Natural killer cell treated with Interleukin-12 subunit alpha and Interleukin-12 subunit beta and Interleukin-15 and Interleukin-18, amount 100 ng/mL, for 72 hours (primary cell): ENCODE data around the gene PLAC1. TPM values are rescaled to one million over a fixed set of nuclear protein-coding genes. Genes with fewer than 3 reads are reported as not detected.

Experiments used
- ATAC-seq, 2 donors: fragments of 150-1000 bp; cut with Tn5 transposase in 1 of 2; sonication (Bioruptor Pico), chemical (Tn5 transposase) in 1 of 2; 2 replicates each; pipeline ENCODE4 v1.10.0; 2021
- DNase-seq: peaks from one replicate; pipeline ENCODE4 v3.0.0; 2022; ENCODE audit warnings: low spot score
- H3K27ac Mint-ChIP-seq, 2 donors: 1 replicate in 1 of 2; 2 replicates in 1 of 2; pipeline ENCODE4 v1.8.0; 2022; ENCODE audit warnings: mixed read lengths in 2 of 2, mild to moderate bottlenecking in 1 of 2, moderate library complexity in 1 of 2
- H3K27me3 Mint-ChIP-seq, 2 donors: 1 replicate in 1 of 2; 2 replicates in 1 of 2; pipeline ENCODE4 v1.8.0; 2022; ENCODE audit warnings: mixed read lengths in 2 of 2
- H3K36me3 Mint-ChIP-seq: one replicate; pipeline ENCODE4 v1.8.0; 2022; ENCODE audit warnings: mixed read lengths
- H3K4me1 Mint-ChIP-seq, 2 donors: 1 replicate in 1 of 2; 2 replicates in 1 of 2; pipeline ENCODE4 v1.8.0; 2022; ENCODE audit warnings: low read depth in 2 of 2, mixed read lengths in 2 of 2, mild to moderate bottlenecking in 1 of 2
- H3K4me3 Mint-ChIP-seq: one replicate; pipeline ENCODE4 v1.8.0; 2022; ENCODE audit warnings: mixed read lengths
- H3K9me3 Mint-ChIP-seq: 2 replicates; pipeline ENCODE4 v1.8.0; 2022; ENCODE audit warnings: mixed read lengths
- total RNA-seq, 2 donors: library from RNA; stranded (reverse); gene quantifications; one replicate each; pipeline ENCODE4 v1.2.3, GENCODE V29; 2022

Gene PLAC1
- total RNA-seq, 2 donors from 2014 or later = not detected

DNA sequence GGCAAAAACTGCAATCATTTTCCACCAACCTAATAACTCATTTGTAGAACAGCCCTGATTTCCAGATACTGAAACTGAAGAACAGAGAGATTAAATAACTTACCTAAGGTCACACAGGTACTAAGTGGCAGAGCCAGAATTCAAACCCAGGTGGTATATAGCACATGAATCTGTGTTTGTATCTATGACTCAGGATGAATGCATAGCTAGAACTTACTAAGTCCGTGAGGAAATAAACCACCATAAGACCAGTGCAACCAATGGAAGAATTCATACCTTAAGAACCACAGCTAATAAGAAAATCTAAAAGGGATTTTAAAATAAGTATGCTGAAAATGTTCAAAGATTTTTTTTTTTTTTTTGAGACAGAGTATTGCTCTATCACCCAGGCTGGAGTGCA lies 1.5 kb upstream of the PLAC1 start:
- no peak for ATAC-seq
- Mint-ChIP-seq H3K9me3 (no peaks in the 10 kb centered on the region), H3K27ac (no peak overlapping the region), H3K27me3 (peaks cover 26 to 32% of the 10 kb centered on the region in 2 donors), H3K4me1 (no peaks in the 10 kb centered on the region), H3K4me3 (no peak overlapping the region), H3K36me3 (no peaks in the 10 kb centered on the region)
- no peak for DNase-seq

DNA sequence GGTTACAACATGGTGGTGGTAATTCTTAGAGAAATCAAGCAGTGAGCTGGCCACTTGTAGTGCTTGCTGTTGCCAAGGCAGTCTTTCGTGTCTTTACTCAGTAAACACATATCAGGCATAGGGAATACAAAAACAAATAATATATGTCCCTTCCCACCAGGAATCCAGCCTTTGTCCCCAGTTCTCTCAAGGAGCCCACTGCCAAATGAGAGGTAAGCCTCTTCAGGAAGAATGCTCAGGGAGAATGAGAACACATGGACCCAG lies 421 bp upstream of the PLAC1 start:
- Mint-ChIP-seq H3K4me1 (no peaks in the 10 kb centered on the region), H3K36me3 (no peaks in the 10 kb centered on the region), H3K27ac (no peak overlapping the region), H3K4me3 (no peak overlapping the region), H3K27me3 (peaks cover 26 to 32% of the 10 kb centered on the region in 2 donors), H3K9me3 (no peaks in the 10 kb centered on the region)
- DNase-seq = no peak
- no peak for ATAC-seq

DNA sequence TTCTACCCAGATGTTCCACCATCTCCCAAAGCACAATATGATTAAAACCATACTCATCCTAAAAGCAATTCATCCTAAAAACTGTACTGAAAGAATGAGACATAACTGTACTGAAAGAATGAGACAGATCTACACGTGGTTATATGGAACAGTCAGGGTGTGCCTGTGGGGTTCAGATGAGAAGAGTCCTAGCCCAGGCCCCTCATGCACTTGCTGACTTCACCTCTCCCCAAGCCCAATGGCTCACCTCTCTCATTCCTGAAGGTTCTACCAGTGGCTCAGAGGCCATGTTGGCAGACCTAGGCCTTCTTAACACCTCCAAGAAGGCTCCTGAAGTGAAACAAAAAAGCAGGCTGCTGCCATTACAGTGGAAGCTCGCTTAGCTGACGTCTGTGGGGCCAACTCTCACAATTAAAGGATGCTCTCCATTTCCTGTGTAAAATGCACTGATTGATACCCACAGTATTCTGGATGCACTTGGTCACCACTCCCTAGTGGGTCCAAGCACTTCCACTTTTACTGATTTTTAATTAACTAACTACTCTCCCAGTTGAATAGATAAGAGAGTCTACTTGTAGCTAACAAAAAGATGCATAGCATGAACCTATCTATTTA lies 3.8 kb downstream of the PLAC1 start:
- no peaks in the 10 kb centered on the region for H3K9me3 Mint-ChIP-seq
- no peak overlapping the region for H3K27ac Mint-ChIP-seq
- H3K27me3 Mint-ChIP-seq = peaks cover 16 to 19% of the 10 kb centered on the region in 2 donors
- no peaks in the 10 kb centered on the region for H3K4me1 Mint-ChIP-seq
- H3K4me3 Mint-ChIP-seq = no peak overlapping the region
- H3K36me3 Mint-ChIP-seq = no peaks in the 10 kb centered on the region
- peak; percentile 70 to 95 for ATAC-seq
- DNase-seq = no peak

DNA sequence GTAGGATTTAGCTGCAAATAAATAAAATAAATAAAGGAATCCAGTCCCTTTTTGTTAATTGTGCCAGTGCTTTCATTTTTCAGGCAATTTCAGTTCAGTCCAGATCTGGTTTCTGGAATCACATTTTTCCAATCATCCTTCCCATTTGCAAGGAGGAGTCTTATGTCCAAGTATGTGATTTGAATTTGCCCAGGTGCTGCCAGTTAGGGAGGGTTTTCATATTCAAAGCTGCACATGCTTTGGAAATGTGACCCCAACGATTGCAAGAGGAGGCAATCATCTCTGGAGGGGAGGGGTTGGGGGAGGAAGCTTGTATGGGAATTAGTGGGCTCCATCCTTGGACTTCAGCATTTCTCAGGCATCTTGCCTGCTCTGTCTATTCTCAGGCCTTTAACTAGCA lies 4.4 kb downstream of the PLAC1 start:
- peaks cover 18 to 19% of the 10 kb centered on the region in 2 donors for H3K27me3 Mint-ChIP-seq
- H3K27ac Mint-ChIP-seq = no peak overlapping the region
- H3K9me3 Mint-ChIP-seq = no peaks in the 10 kb centered on the region
- no peaks in the 10 kb centered on the region for H3K36me3 Mint-ChIP-seq
- H3K4me3 Mint-ChIP-seq = no peak overlapping the region
- no peaks in the 10 kb centered on the region for H3K4me1 Mint-ChIP-seq
- ATAC-seq (no peak), DNase-seq (no peak)

DNA sequence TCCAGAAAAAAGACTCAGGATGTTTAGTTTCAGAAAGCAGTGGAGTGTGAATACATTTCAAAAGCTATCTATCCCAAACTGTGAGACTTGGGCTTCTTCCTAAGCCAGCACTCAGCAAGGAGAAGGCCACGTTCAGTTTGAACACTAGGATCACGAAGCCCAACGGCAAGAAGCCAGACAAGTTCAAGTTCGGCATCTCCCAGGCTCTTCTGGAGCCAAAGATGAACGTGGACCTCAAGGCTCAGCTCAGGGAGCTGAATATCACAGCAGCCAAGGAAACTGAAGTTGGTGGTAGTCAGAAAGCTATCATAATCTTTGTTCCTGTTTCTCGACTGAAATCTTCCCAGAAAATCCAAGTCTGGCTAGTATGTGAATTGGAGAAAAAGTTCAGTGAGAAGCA lies 7.6 kb downstream of the PLAC1 start:
- DNase-seq (no peak), ATAC-seq (no peak)
- no peaks in the 10 kb centered on the region for H3K9me3 Mint-ChIP-seq
- H3K27ac Mint-ChIP-seq = no peak overlapping the region
- peaks cover 9 to 14% of the 10 kb centered on the region in 2 donors for H3K27me3 Mint-ChIP-seq
- no peaks in the 10 kb centered on the region for H3K36me3 Mint-ChIP-seq
- H3K4me1 Mint-ChIP-seq = no peaks in the 10 kb centered on the region
- H3K4me3 Mint-ChIP-seq = no peak overlapping the region

DNA sequence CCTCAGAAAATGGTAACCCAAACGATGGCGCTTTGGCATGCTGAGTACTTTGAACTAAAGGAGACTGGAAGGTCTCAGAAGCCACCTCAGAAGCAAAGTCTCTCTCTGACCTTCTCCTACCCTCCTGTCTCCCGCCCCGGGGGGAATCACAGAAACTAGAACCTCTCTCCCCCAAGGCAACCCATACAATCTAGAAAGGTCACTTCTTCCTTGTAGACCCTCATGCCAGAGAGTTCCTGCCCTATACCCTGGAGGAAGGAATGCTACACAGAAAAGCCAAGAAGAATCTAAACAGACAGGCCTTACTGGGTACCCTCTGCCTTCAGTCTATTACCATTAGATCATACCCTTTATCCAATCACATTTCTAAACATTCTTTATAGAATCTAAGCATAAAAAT lies 8.5 kb downstream of the PLAC1 start:
- DNase-seq (no peak), ATAC-seq (no peak)
- Mint-ChIP-seq H3K36me3 (no peaks in the 10 kb centered on the region), H3K4me3 (no peak overlapping the region), H3K4me1 (no peaks in the 10 kb centered on the region), H3K27me3 (peaks cover 19 to 22% of the 10 kb centered on the region in 2 donors), H3K9me3 (no peaks in the 10 kb centered on the region), H3K27ac (no peak overlapping the region)

DNA sequence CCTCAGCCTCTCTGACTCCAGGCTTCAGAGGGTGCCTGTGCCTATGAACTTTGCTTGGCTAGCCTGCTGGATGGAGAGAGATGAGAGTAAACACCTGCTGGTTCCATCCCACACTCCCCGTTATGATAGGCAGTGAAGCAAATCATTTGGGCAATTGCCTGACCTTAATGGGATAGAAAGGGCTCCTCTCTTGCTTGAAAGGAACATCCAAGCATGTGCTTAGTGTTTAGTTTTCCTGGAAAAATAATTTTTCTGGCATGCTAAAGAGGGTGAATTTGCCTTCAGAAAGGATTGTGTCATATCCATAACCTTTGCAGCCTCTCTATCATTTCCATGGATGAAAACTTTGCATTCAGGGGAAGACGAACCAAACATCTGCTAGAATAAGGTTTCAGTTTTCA lies 10.8 kb downstream of the PLAC1 start:
- H3K9me3 Mint-ChIP-seq = no peaks in the 10 kb centered on the region
- H3K4me1 Mint-ChIP-seq = no peaks in the 10 kb centered on the region
- H3K4me3 Mint-ChIP-seq = no peak overlapping the region
- ATAC-seq (no peak), DNase-seq (no peak)
- peaks cover 29% of the 10 kb centered on the region in 2 donors for H3K27me3 Mint-ChIP-seq
- H3K27ac Mint-ChIP-seq = no peak overlapping the region
- no peaks in the 10 kb centered on the region for H3K36me3 Mint-ChIP-seq

DNA sequence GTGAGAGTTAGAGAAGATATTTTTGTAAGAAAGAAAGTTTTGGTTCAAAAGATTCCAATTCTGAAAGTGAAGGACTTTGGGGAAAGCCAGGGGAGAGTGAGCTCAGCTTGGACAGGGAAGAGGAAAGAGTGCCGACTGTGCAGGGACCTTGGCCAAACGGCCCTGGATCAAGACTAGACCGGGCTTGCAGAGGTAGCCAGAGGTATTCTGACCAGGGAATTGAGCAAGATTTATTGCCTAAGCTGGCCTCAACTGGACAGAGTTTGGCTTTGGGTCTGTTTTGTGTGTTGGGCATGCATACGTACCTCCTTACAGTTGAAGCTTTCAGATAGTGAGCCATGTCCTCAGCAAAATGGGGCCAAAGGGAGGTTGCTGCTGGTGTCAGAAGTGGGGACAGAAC lies 11.6 kb downstream of the PLAC1 start:
- Mint-ChIP-seq H3K9me3 (no peaks in the 10 kb centered on the region), H3K4me3 (no peak overlapping the region), H3K27me3 (peaks cover 29 to 37% of the 10 kb centered on the region in 2 donors), H3K36me3 (no peaks in the 10 kb centered on the region), H3K27ac (no peak overlapping the region), H3K4me1 (no peaks in the 10 kb centered on the region)
- DNase-seq (no peak), ATAC-seq (no peak)

DNA sequence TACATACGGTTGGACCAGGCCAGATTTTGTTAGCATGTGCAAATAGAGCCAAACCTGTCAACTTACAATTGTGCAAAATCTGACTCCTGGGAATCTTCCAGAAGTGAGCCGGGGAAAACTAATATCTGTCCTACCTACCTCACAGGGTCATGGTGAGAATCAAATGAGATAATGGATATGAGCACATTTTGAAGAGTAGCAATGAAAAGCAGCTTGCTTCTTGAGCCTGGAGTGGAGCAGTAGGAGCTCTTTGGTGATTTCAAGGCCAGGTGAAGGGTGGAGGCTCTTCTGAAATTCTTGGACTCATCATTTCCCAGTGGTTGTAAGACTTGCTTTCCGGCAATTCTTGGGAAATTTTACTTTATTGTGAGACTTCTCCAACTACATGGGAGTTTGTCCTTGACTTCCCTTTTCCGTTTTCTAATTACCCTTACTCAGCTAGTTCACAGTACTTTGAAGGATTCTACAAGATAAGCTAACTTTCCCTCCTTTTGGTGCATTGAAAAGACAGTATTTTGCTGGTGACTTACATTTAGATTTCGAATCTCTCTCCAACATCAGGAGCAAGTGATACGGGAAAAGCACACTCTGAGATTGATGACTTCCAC lies 12.2 kb downstream of the PLAC1 start:
- Mint-ChIP-seq H3K4me3 (no peak overlapping the region), H3K4me1 (no peaks in the 10 kb centered on the region), H3K27me3 (peaks cover 26 to 41% of the 10 kb centered on the region in 2 donors), H3K9me3 (no peaks in the 10 kb centered on the region), H3K36me3 (no peaks in the 10 kb centered on the region), H3K27ac (no peak overlapping the region)
- ATAC-seq (no peak), DNase-seq (no peak)

DNA sequence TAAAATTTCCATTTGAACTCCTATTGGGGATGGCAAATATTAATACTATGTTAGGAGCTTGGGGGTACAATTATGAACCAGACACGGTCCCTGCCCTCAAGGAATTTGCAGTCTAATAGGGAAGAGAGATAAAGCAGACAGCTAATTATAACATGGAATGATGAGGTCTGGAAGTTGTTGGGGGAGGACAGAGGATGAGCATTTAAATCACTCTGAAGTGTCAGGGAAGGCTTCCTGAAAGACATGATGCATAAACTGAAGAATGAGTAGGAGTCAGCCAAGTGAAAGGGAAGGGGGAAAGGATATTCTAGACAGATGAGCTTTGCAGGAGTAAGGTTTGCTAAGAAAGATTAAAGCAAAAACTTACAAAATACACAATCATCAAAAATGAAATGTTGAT lies 15.9 kb downstream of the PLAC1 start:
- Mint-ChIP-seq H3K27ac (no peak overlapping the region), H3K4me3 (no peak overlapping the region), H3K9me3 (no peaks in the 10 kb centered on the region), H3K36me3 (no peaks in the 10 kb centered on the region), H3K4me1 (no peaks in the 10 kb centered on the region), H3K27me3 (peaks cover 26 to 41% of the 10 kb centered on the region in 2 donors)
- no peak for ATAC-seq
- DNase-seq = no peak

DNA sequence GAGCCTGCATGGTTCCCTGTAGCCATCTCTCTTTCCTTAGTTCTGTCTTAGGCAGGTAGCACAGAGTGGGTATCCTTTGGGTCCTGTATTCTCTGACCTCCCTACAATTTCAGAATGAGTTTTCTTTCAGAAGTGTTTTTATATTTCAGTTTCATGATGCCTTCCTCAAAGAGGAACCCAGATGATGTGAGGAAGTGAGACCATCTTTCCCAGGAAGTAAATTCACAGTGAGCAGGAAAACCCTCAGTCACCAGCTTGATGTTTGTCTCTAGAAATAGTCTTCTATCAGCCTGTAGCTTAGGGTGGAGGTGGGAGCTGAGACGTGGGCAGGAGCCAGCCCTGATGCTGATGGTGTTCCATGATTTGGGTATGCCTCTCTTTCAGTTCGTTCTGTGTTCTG lies 16.9 kb downstream of the PLAC1 start:
- no peak for DNase-seq
- no peak for ATAC-seq
- no peak overlapping the region for H3K4me3 Mint-ChIP-seq
- peaks cover 28 to 37% of the 10 kb centered on the region in 2 donors for H3K27me3 Mint-ChIP-seq
- no peak overlapping the region for H3K27ac Mint-ChIP-seq
- H3K36me3 Mint-ChIP-seq = no peaks in the 10 kb centered on the region
- no peaks in the 10 kb centered on the region for H3K9me3 Mint-ChIP-seq
- no peaks in the 10 kb centered on the region for H3K4me1 Mint-ChIP-seq

DNA sequence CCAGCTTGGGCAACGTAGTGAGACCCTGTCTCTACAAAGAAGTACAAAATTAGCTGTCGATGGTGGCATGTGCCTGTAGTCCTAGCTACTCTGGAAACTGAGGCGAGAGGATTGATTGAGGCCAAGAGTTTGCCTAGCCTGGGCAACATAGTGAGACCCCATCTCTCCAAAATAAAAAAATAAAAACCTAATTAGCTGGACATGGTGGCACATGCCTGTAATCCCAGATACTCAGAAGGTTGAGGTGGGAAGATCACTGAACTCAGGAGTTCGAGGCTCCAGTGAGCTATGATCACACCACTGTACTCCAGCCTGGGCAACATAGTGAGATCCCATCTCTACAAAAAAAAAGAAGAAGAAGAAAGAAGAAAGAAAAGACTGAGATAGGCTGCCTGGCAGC lies 17.4 kb downstream of the PLAC1 start:
- H3K9me3 Mint-ChIP-seq = no peaks in the 10 kb centered on the region
- no peaks in the 10 kb centered on the region for H3K4me1 Mint-ChIP-seq
- no peak overlapping the region for H3K4me3 Mint-ChIP-seq
- no peak overlapping the region for H3K27ac Mint-ChIP-seq
- H3K36me3 Mint-ChIP-seq = no peaks in the 10 kb centered on the region
- DNase-seq = no peak
- H3K27me3 Mint-ChIP-seq = peaks cover 26 to 34% of the 10 kb centered on the region in 2 donors
- no peak for ATAC-seq

DNA sequence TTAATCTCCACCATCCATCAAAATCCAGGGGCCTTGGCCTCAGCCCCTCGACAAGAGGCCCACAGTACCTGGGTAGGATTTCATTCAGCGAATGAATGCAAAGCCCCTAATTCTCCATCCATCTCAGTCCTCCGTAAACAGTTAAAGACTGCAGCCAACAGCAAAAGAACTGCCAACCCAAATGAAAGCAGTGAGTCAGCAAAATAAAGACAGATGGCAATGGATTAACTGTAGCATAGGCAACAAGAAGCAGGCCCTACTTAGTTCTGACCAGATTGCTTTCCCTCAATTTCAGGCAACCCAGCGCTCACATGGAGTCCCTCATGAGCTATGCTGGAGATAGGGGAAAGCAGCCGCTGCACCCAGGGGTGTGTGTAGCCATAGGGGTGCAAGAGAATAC lies 21.4 kb downstream of the PLAC1 start:
- H3K36me3 Mint-ChIP-seq = no peaks in the 10 kb centered on the region
- no peak for DNase-seq
- H3K9me3 Mint-ChIP-seq = no peaks in the 10 kb centered on the region
- H3K4me3 Mint-ChIP-seq = no peak overlapping the region
- peaks cover 0 to 2% of the 10 kb centered on the region in 2 donors for H3K4me1 Mint-ChIP-seq
- H3K27me3 Mint-ChIP-seq = peaks cover 14 to 30% of the 10 kb centered on the region in 2 donors
- ATAC-seq = no peak
- H3K27ac Mint-ChIP-seq = no peak overlapping the region

DNA sequence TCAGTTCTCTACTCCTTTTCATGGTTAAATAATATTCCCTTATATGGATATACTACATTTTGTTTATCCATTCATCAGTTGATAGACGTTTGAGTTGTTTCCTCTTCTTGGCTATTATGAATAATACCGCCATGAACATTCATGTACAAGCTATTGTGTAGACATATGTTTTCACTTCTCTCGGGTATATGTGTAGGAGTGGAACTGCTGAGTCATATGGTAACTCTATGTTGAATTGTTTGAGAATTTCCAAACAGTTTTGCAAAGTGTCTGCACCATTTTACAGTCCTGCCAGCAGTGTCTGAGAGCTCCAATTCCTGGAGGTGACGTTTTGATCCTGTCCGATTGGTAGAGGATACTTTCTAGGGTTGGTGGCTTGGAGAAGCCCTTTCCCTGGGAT lies 23.6 kb downstream of the PLAC1 start:
- Mint-ChIP-seq H3K4me1 (peaks cover 0 to 2% of the 10 kb centered on the region in 2 donors), H3K36me3 (no peaks in the 10 kb centered on the region), H3K27me3 (peaks cover 7 to 32% of the 10 kb centered on the region in 2 donors), H3K4me3 (no peak overlapping the region), H3K27ac (no peak overlapping the region), H3K9me3 (no peaks in the 10 kb centered on the region)
- DNase-seq = no peak
- peak in 1 of 2 donors; percentile 41 for ATAC-seq

DNA sequence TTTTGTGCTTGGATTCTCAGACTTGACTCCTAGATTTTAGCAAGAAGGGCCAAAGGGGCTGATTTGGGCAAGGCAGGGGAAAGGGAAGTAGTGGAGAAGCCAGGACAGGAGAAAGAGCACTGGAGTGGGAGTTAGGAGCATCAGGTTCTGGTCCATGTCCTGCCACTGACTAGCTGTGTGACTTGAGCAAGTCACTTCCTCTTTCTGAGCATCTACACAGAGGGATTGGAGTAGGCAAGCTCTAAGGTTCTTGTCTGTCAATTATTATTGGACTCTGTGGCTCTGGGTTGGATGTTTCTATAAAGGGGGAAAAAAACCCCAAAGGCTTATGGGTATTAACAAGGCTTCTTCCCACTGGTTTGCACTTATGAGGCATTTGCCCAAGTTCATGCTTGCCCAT lies 24.4 kb downstream of the PLAC1 start:
- no peaks in the 10 kb centered on the region for H3K36me3 Mint-ChIP-seq
- peaks cover 0 to 2% of the 10 kb centered on the region in 2 donors for H3K4me1 Mint-ChIP-seq
- H3K4me3 Mint-ChIP-seq = no peak overlapping the region
- no peaks in the 10 kb centered on the region for H3K9me3 Mint-ChIP-seq
- no peak overlapping the region for H3K27ac Mint-ChIP-seq
- ATAC-seq (no peak), DNase-seq (no peak)
- peaks cover 7 to 34% of the 10 kb centered on the region in 2 donors for H3K27me3 Mint-ChIP-seq
